Endothelial cell (in vitro differentiated cells): ENCODE data around the gene ZP3. TPM values are rescaled to one million over a fixed set of nuclear protein-coding genes. Genes with fewer than 3 reads are reported as not detected.
"Not testable (repeated sequence)": the region's sequence is repeated elsewhere in the genome, so short reads cannot be mapped to it uniquely, and the experiment has no call there.

Experiments
- DNase-seq: peaks from one replicate; pipeline ENCODE4 v3.0.0; 2021; ENCODE audit warnings: low spot score
- H3K27ac Mint-ChIP-seq: one replicate; pipeline ENCODE4 v1.8.0; 2021; ENCODE audit warnings: mixed read lengths, inconsistent platforms; ENCODE audit not compliant: unreplicated experiment
- H3K27me3 Mint-ChIP-seq: one replicate; pipeline ENCODE4 v1.8.0; 2021; ENCODE audit warnings: mild to moderate bottlenecking, moderate library complexity, mixed read lengths, inconsistent platforms; ENCODE audit not compliant: unreplicated experiment
- H3K36me3 Mint-ChIP-seq: one replicate; pipeline ENCODE4 v1.8.0; 2021; ENCODE audit warnings: mild to moderate bottlenecking, low read depth, mixed read lengths, inconsistent platforms; ENCODE audit not compliant: unreplicated experiment
- H3K4me1 Mint-ChIP-seq: one replicate; pipeline ENCODE4 v1.8.0; 2021; ENCODE audit warnings: mild to moderate bottlenecking, mixed read lengths, inconsistent platforms; ENCODE audit not compliant: unreplicated experiment
- H3K4me3 Mint-ChIP-seq: one replicate; pipeline ENCODE4 v1.8.0; 2021; ENCODE audit warnings: mild to moderate bottlenecking, mixed read lengths, inconsistent platforms; ENCODE audit not compliant: unreplicated experiment
- H3K9me3 Mint-ChIP-seq: one replicate; pipeline ENCODE4 v1.8.0; 2021; ENCODE audit warnings: mixed read lengths, inconsistent platforms; ENCODE audit not compliant: unreplicated experiment
- total RNA-seq: library from RNA; stranded (reverse); fragmentation: NEBNext Ultra II Directional; extraction: Animal tissue kit (Norgen Biotek cat#: 25700); gene quantifications from one replicate; pipeline ENCODE4 v1.2.1, GENCODE V29; 2021; ENCODE audit not compliant: unreplicated experiment
- TF ChIP-seq, protein P1 (sequence below): fragments of 200-600 bp; sonication (generic); IDR thresholded peaks from one replicate; pipeline ENCODE4 v1.5.0; 2021; ENCODE audit warnings: antibody characterized with exemption; ENCODE audit not compliant: unreplicated experiment

Gene ZP3
- total RNA-seq, 1 donor from 2014 or later = 105 TPM

DNA sequence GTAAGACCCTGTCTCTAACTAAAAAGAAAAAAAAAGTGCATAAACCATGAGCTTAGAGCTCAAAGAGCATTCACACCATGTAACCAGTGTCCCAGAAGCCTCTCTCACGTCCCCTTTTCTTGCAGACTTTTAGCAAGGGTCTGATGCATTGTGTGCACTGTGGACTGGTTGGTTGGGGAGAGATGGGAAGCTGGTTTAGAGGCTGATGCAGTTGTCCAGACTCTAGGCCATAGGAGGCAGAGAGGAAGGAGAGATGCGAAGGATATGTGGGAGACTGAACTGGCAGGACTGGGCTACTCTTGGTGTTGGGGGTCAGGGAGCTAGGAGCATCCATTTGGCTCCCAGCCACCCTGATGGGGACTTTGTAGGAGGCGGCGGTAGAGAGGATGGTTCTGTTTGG, 17.0 kb upstream of the ZP3 start:
- peaks cover 4% of the 10 kb centered on the region for H3K27me3 Mint-ChIP-seq
- TF ChIP-seq, protein P1, sequence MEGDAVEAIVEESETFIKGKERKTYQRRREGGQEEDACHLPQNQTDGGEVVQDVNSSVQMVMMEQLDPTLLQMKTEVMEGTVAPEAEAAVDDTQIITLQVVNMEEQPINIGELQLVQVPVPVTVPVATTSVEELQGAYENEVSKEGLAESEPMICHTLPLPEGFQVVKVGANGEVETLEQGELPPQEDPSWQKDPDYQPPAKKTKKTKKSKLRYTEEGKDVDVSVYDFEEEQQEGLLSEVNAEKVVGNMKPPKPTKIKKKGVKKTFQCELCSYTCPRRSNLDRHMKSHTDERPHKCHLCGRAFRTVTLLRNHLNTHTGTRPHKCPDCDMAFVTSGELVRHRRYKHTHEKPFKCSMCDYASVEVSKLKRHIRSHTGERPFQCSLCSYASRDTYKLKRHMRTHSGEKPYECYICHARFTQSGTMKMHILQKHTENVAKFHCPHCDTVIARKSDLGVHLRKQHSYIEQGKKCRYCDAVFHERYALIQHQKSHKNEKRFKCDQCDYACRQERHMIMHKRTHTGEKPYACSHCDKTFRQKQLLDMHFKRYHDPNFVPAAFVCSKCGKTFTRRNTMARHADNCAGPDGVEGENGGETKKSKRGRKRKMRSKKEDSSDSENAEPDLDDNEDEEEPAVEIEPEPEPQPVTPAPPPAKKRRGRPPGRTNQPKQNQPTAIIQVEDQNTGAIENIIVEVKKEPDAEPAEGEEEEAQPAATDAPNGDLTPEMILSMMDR = no peak
- no peak overlapping the region for H3K27ac Mint-ChIP-seq
- H3K9me3 Mint-ChIP-seq = no peaks in the 10 kb centered on the region
- DNase-seq = no peak
- H3K4me1 Mint-ChIP-seq = peaks cover 15% of the 10 kb centered on the region
- no peak overlapping the region for H3K4me3 Mint-ChIP-seq
- H3K36me3 Mint-ChIP-seq = no peaks in the 10 kb centered on the region

DNA sequence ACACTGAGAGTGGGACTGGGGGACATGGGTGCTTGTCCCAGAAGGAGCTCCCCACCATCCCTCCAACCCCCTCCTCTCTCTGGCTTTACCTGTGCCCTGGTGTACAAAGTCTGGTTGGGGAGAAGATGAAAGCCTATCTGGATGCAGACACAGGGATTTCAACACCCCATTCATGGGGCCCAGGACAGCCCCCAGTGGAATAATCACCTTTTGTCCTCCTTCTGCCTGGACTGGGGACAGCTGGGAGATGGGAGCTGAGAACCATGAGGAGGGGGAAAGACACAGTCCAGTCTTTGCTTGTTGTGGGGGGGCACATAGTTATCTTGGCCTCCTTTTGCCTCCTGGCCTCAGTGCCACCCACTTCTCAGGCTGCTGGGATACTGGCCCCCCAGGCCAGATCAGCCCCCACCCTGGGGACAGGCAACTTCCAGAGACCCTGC, 16.6 kb upstream of the ZP3 start:
- no peak overlapping the region for H3K4me3 Mint-ChIP-seq
- H3K9me3 Mint-ChIP-seq = no peaks in the 10 kb centered on the region
- H3K36me3 Mint-ChIP-seq = no peaks in the 10 kb centered on the region
- H3K4me1 Mint-ChIP-seq = peaks cover 15% of the 10 kb centered on the region
- no peak for DNase-seq
- peaks cover 4% of the 10 kb centered on the region for H3K27me3 Mint-ChIP-seq
- TF ChIP-seq, protein P1 = no peak
- no peak overlapping the region for H3K27ac Mint-ChIP-seq

DNA sequence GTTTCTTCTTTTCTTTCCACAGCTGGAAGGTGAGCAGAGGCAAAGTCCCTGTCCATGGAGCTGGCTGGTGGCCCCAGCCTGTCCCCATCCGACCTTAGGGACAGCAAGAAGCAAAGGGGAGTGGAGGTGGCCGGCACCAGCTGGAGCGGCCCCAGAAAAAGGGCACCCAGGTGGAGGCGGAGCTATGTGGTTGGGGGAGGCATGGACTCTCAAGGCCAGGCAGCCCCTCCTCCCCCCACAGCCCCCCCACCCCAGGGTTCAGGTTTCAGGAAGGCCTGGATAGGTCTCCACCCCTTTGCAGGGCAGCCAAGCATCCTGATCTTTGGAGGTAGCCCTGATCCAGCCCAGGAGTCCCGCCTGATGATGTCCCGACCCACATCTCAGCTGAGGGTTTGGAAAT, 15.2 kb upstream of the ZP3 start, which contains the start of gene SSC4D:
Gene SSC4D, minus strand, starts transcription at position 161 of the 400 bp plus-strand sequence. CDS start 5,258 bp downstream, outside the sequence.
- DNase-seq = peak; percentile 14
- H3K27ac Mint-ChIP-seq = no peak within 1 kb of the TSS
- TF ChIP-seq, protein P1 = no peak
- H3K4me1 Mint-ChIP-seq = peaks cover 9% of the 10 kb centered on the region
- peak within 1 kb of the TSS; percentile 80 for H3K4me3 Mint-ChIP-seq
- H3K36me3 Mint-ChIP-seq = no peaks in the 10 kb centered on the region
- H3K27me3 Mint-ChIP-seq = peaks cover 4% of the 10 kb centered on the region
- H3K9me3 Mint-ChIP-seq = no peaks in the 10 kb centered on the region

DNA sequence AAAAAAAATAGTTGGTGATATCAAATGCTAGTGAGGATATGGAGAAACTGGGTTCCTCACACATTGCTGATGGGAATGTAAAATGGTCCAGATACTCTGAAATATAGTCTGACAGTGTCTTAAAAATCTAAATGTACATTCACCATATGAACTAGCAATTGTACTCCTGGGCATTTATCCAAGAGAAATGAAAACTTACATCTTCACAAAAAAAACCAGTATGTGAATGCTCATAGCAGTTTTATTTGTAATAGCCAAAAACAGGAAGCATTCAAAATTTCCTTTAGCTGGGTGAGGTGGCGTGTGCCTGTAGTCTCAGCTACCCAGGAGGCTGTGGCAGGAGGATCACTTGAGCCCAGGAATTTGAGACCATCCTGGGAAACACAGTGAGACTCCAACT, 13.1 kb upstream of the ZP3 start:
- peaks cover 2% of the 10 kb centered on the region for H3K27me3 Mint-ChIP-seq
- TF ChIP-seq, protein P1 = no peak
- no peak overlapping the region for H3K4me3 Mint-ChIP-seq
- H3K4me1 Mint-ChIP-seq = peaks cover 9% of the 10 kb centered on the region
- no peaks in the 10 kb centered on the region for H3K36me3 Mint-ChIP-seq
- H3K27ac Mint-ChIP-seq = no peak overlapping the region
- no peaks in the 10 kb centered on the region for H3K9me3 Mint-ChIP-seq
- no peak for DNase-seq

DNA sequence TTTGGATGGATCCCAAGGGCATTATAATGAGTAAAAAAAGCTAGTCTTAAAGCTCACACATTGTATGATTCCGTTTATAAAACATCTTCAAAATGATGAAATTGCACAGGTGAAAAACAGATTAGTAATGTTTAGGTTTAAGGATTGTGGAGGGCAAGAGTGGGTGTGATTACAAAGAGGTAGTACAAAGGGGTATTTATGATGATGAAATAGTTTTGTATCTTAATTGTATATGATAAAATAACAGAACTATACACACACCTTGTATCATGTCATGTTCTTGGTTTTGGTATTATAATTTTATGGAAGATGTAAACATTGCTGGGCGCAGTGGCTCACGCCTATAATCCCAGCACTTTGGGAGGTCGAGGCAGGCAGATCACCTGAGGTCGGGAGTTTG, 12.5 kb upstream of the ZP3 start:
- Mint-ChIP-seq H3K4me3 (no peak overlapping the region), H3K27ac (no peak overlapping the region), H3K27me3 (peaks cover 2% of the 10 kb centered on the region), H3K36me3 (no peaks in the 10 kb centered on the region), H3K9me3 (no peaks in the 10 kb centered on the region), H3K4me1 (peaks cover 9% of the 10 kb centered on the region)
- TF ChIP-seq, protein P1 = no peak
- DNase-seq = no peak

DNA sequence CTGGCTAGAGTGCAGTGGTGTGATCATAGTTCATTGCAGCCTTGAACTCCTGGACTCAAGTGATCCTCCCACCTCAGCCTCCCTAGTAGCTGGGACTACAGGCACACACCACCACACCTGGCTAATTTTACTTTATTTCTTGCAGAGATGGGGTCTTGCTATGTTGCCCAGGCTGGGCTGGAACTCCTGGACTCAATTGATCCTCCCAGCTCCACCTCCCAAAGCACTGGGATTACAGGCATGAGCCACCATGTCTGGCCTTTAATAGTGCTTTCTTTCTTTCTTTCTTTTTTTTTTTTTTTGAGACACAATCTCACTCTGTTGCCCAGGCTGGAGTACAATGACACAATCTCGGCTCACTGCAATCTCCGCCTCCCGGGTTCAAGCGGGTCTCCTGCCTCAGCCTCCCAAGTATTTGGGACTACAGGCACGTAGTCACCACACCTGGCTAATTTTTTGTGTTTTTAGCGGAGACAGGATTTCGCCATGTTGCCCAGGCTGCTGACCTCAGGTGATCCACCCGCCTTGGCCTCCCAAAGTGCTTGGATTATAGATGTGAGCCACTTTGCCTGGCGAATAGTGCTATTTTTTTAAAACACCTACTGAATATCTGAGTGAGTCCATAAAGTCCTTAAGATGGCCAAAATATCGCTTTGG, 7.0 kb upstream of the ZP3 start:
- not testable (repeated sequence) for H3K27me3 Mint-ChIP-seq, H3K36me3 Mint-ChIP-seq, H3K4me1 Mint-ChIP-seq, H3K9me3 Mint-ChIP-seq, H3K27ac Mint-ChIP-seq, DNase-seq, H3K4me3 Mint-ChIP-seq

DNA sequence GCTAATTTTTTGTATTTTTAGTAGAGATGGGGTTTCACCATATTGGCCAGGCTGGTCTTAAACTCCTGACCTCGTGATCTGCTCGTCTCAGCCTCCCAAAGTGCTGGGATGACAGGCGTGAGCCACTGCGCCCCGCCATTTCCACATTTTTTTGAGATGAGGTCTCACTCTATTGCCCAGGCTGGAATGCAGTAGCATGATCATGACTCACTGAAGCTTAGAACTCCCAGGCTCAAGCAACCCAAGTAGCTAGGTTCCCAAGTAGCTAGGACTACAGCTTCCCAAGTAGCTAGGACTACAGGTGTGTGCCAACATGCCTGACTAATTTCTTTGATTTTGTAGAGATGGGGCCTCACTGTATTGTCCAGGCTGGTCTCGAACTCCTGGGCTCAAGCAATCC, 3.7 kb upstream of the ZP3 start:
- not testable (repeated sequence) for H3K9me3 Mint-ChIP-seq, H3K27me3 Mint-ChIP-seq, H3K27ac Mint-ChIP-seq, H3K4me1 Mint-ChIP-seq, DNase-seq, H3K4me3 Mint-ChIP-seq, H3K36me3 Mint-ChIP-seq
